H1 (cell line): ENCODE data around the gene MXD1. TPM values are rescaled to one million over a fixed set of nuclear protein-coding genes. Genes with fewer than 3 reads are reported as not detected.

Experiments
- BCL11A ChIP-seq, 2 experiments: IDR thresholded peaks; one replicate each; pipeline ENCODE4 v1.6.1; 2011; ENCODE audit warnings: low read depth in 2 of 2, low read length in 2 of 2, mild to moderate bottlenecking in 2 of 2
- HDAC6 ChIP-seq: IDR thresholded peaks from one replicate; pipeline ENCODE4 v1.7.1; 2012; ENCODE audit warnings: low read depth, mild to moderate bottlenecking, inconsistent platforms, low read length, moderate library complexity
- KDM4A ChIP-seq: IDR thresholded peaks from one replicate; pipeline ENCODE4 v1.7.1; 2012; ENCODE audit warnings: low read depth, mild to moderate bottlenecking, moderate library complexity, low read length, inconsistent platforms; ENCODE audit not compliant: severe bottlenecking
- TAF1 ChIP-seq: IDR thresholded peaks from 2 replicates; pipeline ENCODE4 v1.6.1; 2011; ENCODE audit warnings: mild to moderate bottlenecking, low read depth, low read length
- polyA plus RNA-seq, 7 experiments: library from polyadenylated mRNA; depleted of rRNA in 3 of 7; stranded (reverse) in 5 of 7; unstranded in 2 of 7; fragments of >200 nt in 5 of 7; fragments of 200-250 nt in 2 of 7; gene quantifications; 1 replicate in 5 of 7; 2 replicates in 1 of 7; 4 replicates in 1 of 7; pipeline versions ENCODE4 v1.2.1 to v1.2.3, GENCODE V29; 2011 to 2013; ENCODE audit warnings: missing spikeins in 2 of 7, mixed read lengths in 2 of 7
- total RNA-seq: library from RNA; stranded (reverse); fragmentation: NEBNext Ultra II Directional; extraction: Animal tissue kit (Norgen Biotek cat#: 25700); gene quantifications from 2 replicates; pipeline ENCODE4 v1.2.1, GENCODE V29; 2021

The MXD1 gene
- total and polyA plus RNA-seq, 2 of the 8 experiments (the other 6 are each of a cell fraction or from before 2014, with no cell fraction given), result 1.6 to 2.6 TPM

DNA sequence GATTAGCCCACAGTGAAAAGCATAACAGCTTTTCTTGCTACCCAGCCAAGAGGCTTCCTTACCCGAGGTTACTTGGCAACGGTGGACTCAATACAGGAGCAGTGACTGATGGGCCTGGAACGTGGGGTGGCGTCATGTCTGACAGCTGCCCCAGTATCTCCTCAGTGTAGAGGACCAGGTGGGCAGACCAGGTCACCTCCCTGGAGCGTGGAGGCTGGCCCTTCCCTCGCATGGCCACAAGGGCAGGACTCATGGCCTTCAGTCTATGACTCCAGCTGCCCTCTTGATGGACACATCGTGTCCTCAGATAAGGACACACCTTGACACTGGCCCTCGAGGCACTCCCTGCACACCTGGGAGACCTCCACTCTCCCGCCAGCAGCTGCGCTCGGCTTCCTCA, 40.1 kb downstream of the MXD1 start (continued):
- TF ChIP-seq HDAC6 (no peak), KDM4A (no peak), BCL11A (IDR thresholded peaks at IDR 0.05; ENCODE audit: low read depth in 2 of 2, low read length in 2 of 2) (no peak), TAF1 (no peak)
